A549 (cell line): ENCODE results near the gene BRSK2.

Source experiments
- CEBPB ChIP-seq, 2 experiments: fragments of >200 bp in 1 of 2; sonication (Bioruptor Twin) in 1 of 2; formaldehyde crosslinking in 1 of 2; IDR thresholded peaks; 2 replicates each; pipeline ENCODE4 v1.6.1; 2012 to 2016
- CTCF ChIP-seq: fragments of >200 bp; sonication (Bioruptor Twin); formaldehyde crosslinking; IDR thresholded peaks from 3 replicates; pipeline ENCODE4 v1.5.1; 2016
- JUN ChIP-seq, 2 experiments: fragments of >200 bp; sonication (Bioruptor Twin); formaldehyde crosslinking; IDR thresholded peaks; 2 replicates in 1 of 2; 3 replicates in 1 of 2; pipeline ENCODE4 v1.6.1; 2016 to 2017
- MAX ChIP-seq: IDR thresholded peaks from 2 replicates; pipeline ENCODE4 v1.6.1; 2012
- POLR2A ChIP-seq: IDR thresholded peaks from 2 replicates; pipeline ENCODE4 v1.6.1; 2012; ENCODE audit warnings: mild to moderate bottlenecking, low read length
- POLR2AphosphoS2 ChIP-seq: conservative IDR thresholded peaks from 2 replicates; pipeline ENCODE4 v1.6.1; 2012; ENCODE audit warnings: low read length, improper control_type of control experiment, inconsistent platforms
- RAD21 ChIP-seq, 2 experiments: fragments of >200 bp in 1 of 2; sonication (Bioruptor Twin) in 1 of 2; formaldehyde crosslinking in 1 of 2; IDR thresholded peaks in 1 of 2; conservative IDR thresholded peaks in 1 of 2; 2 replicates in 1 of 2; 3 replicates in 1 of 2; pipeline ENCODE4 v1.6.1; 2012 to 2018; ENCODE audit warnings: inconsistent platforms in 1 of 2
- USF2 ChIP-seq: fragments of 450-650 bp; IDR thresholded peaks from 2 replicates; pipeline ENCODE4 v1.6.1; 2014; ENCODE audit warnings: antibody characterized with exemption

GRCh38 chr11:1478011-1478410, 88.3 kb downstream of the BRSK2 start:
- no peak for TF ChIP-seq USF2
- no peak for TF ChIP-seq JUN (IDR thresholded peaks at IDR 0.05)
- TF ChIP-seq CEBPB (IDR thresholded peaks at IDR 0.05), result no peak
- TF ChIP-seq POLR2AphosphoS2, result no peak
- no peak for TF ChIP-seq MAX
- TF ChIP-seq CTCF, result no peak
- TF ChIP-seq RAD21 (conservative IDR thresholded peaks at IDR 0.05 in 1 of 2, IDR thresholded peaks at IDR 0.05 in 1 of 2), result no peak
- no peak for TF ChIP-seq POLR2A
